DOHH2 (cell line): ENCODE results near the gene IGSF3.
"Not testable (repeated sequence)": the region's sequence is repeated elsewhere in the genome, so short reads cannot be mapped to it uniquely, and the experiment has no call there.

Source experiments
- EZH2phosphoT487 ChIP-seq: fragments of 200-600 bp; sonication (generic); IDR thresholded peaks from 2 replicates; pipeline ENCODE4 v1.6.1; 2017; ENCODE audit warnings: borderline replicate concordance, mild to moderate bottlenecking, antibody characterized with exemption, low read length, moderate library complexity, mixed read lengths
- TF ChIP-seq, protein P1 (sequence below): fragments of 200-600 bp; sonication (generic); IDR thresholded peaks from one replicate; pipeline ENCODE4 v1.5.1; 2014; ENCODE audit warnings: antibody characterized with exemption, mild to moderate bottlenecking, low read depth, low read length; ENCODE audit not compliant: poor library complexity, severe bottlenecking

DNA sequence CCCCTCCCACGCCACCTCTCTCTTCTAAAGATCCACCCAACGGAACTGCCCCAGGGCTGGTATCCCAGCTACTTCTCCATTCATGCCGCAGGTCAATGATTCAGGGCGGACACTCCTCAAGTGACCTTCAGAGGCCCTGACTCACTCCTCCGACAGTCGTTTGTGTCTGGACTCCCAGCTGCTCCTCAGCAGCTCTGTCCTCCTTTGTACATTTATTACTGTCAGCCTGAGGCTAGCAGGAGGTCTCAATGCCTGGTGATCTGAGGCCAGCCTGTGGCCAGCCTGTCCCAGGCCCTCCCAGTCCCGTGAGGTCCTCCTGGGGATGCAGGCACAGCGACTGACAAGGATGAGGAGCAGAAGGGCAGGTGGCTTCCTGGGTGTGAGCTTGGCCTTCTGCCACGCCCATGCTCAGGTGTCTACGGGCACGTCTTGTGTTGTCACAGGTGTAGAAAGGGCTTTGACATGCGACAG, 24.2 kb downstream of the IGSF3 start:
- TF ChIP-seq, protein P1, sequence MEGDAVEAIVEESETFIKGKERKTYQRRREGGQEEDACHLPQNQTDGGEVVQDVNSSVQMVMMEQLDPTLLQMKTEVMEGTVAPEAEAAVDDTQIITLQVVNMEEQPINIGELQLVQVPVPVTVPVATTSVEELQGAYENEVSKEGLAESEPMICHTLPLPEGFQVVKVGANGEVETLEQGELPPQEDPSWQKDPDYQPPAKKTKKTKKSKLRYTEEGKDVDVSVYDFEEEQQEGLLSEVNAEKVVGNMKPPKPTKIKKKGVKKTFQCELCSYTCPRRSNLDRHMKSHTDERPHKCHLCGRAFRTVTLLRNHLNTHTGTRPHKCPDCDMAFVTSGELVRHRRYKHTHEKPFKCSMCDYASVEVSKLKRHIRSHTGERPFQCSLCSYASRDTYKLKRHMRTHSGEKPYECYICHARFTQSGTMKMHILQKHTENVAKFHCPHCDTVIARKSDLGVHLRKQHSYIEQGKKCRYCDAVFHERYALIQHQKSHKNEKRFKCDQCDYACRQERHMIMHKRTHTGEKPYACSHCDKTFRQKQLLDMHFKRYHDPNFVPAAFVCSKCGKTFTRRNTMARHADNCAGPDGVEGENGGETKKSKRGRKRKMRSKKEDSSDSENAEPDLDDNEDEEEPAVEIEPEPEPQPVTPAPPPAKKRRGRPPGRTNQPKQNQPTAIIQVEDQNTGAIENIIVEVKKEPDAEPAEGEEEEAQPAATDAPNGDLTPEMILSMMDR, result not testable (repeated sequence)
- TF ChIP-seq EZH2phosphoT487, result not testable (repeated sequence)
